Endothelial cell of umbilical vein (primary cell): ENCODE results near the gene MARF1. TPM values are rescaled to one million over a fixed set of nuclear protein-coding genes. Genes with fewer than 3 reads are reported as not detected.

Experiments used
- BruUV-seq: library from RNA; stranded (reverse); fragments of 400-500 nt; replicated peaks from 2 replicates; lab custom pipeline; 2021; lab: Mats Ljungman, UMichigan
- CTCF ChIA-PET: fragments of 300-600, 350-600 bp; sonication (Branson Sonifier 250); formaldehyde crosslinking; loops from one replicate; lab custom pipeline; 2021; ENCODE audit warnings: antibody characterized with exemption, inconsistent platforms; lab: Charles Lee
- POLR2A ChIA-PET: fragments of 300-600, 350-600 bp; sonication (Branson Sonifier 250); formaldehyde crosslinking; loops from one replicate; lab custom pipeline; 2021; ENCODE audit warnings: antibody characterized with exemption, inconsistent platforms; lab: Charles Lee
- DNase-seq: peaks from one replicate; pipeline ENCODE4 v3.0.0-alpha.2; 2011; ENCODE audit warnings: low read depth, low spot score
- FAIRE-seq: peaks from 2 replicates; lab custom pipeline; 2011; peaks lifted over from hg19 to GRCh38; lab: Jason Lieb, UNC
- H2AFZ ChIP-seq: 2 replicates; pipeline ENCODE4 v1.6.0; 2012; ENCODE audit warnings: low read depth, low read length, control low read depth, inconsistent platforms
- H3K27ac ChIP-seq: 2 replicates; pipeline ENCODE4 v1.5.1; 2011; ENCODE audit warnings: low read depth, mild to moderate bottlenecking, control low read depth, low read length, moderate library complexity; ENCODE audit not compliant: insufficient read depth
- H3K27me3 ChIP-seq, 2 experiments: 2 replicates each; pipeline versions ENCODE4 v1.6.0 to v1.6.1; 2011; ENCODE audit warnings: low read length in 2 of 2, mixed read lengths in 1 of 2; ENCODE audit not compliant: control insufficient read depth in 2 of 2, insufficient read depth in 2 of 2
- H3K36me3 ChIP-seq, 2 experiments: 2 replicates in 1 of 2; 3 replicates in 1 of 2; pipeline ENCODE4 v1.5.1; 2011; ENCODE audit warnings: low read length in 2 of 2, mild to moderate bottlenecking in 1 of 2, moderate library complexity in 1 of 2; ENCODE audit not compliant: control insufficient read depth in 2 of 2, insufficient read depth in 2 of 2; ENCODE audit errors: extremely low read depth in 1 of 2
- H3K4me1 ChIP-seq: 3 replicates; pipeline ENCODE4 v1.5.1; 2011; ENCODE audit warnings: mild to moderate bottlenecking, low read length; ENCODE audit not compliant: control insufficient read depth, insufficient read depth; ENCODE audit errors: extremely low read depth
- H3K4me2 ChIP-seq: 2 replicates; pipeline ENCODE4 v1.6.1; 2011; ENCODE audit warnings: low read length, control low read depth, mixed read lengths; ENCODE audit not compliant: insufficient read depth
- H3K4me3 ChIP-seq, 3 experiments: fragments of 200-600 bp in 1 of 3; sonication (generic), shearing (Covaris generic) in 1 of 3; replicated peaks in 1 of 3; 2 replicates each; pipeline ENCODE4 v1.5.1; 2011 to 2016; ENCODE audit warnings: control low read depth in 3 of 3, low read length in 3 of 3, mild to moderate bottlenecking in 2 of 3, inconsistent platforms in 1 of 3, low read depth in 1 of 3, moderate library complexity in 1 of 3; ENCODE audit not compliant: insufficient read depth in 1 of 3
- H3K79me2 ChIP-seq: 2 replicates; pipeline ENCODE4 v1.6.0; 2012; ENCODE audit warnings: low read length, inconsistent platforms; ENCODE audit not compliant: control insufficient read depth, insufficient read depth
- H3K9ac ChIP-seq: replicated peaks from 2 replicates; pipeline ENCODE3; 2011; ENCODE audit warnings: low read length, control low read depth; ENCODE audit not compliant: insufficient read depth; ENCODE audit errors: extremely low read depth
- H3K9me1 ChIP-seq: replicated peaks from 3 replicates; pipeline ENCODE4 v1.6.0; 2011; ENCODE audit warnings: mild to moderate bottlenecking, low read length; ENCODE audit not compliant: control insufficient read depth, insufficient read depth; ENCODE audit errors: extremely low read depth
- H3K9me3 ChIP-seq: replicated peaks from 2 replicates; pipeline ENCODE4 v1.5.1; 2012; ENCODE audit warnings: low read length, inconsistent platforms; ENCODE audit not compliant: control insufficient read depth, insufficient read depth
- H4K20me1 ChIP-seq: replicated peaks from 2 replicates; pipeline ENCODE3; 2011; ENCODE audit warnings: mild to moderate bottlenecking, low read length; ENCODE audit not compliant: control insufficient read depth, insufficient read depth; ENCODE audit errors: extremely low read depth
- CTCF ChIP-seq, 2 donors: IDR thresholded peaks; 1 replicate in 1 of 2; 2 replicates in 1 of 2; pipeline ENCODE4 v1.5.1; 2011; ENCODE audit warnings: low read length in 2 of 2, mild to moderate bottlenecking in 2 of 2, moderate library complexity in 2 of 2, control low read depth in 1 of 2, inconsistent platforms in 1 of 2, low read depth in 1 of 2; ENCODE audit not compliant: insufficient read depth in 1 of 2; ENCODE audit errors: extremely low read depth in 1 of 2
- EZH2 ChIP-seq: IDR thresholded peaks from 2 replicates; pipeline ENCODE4 v1.6.1; 2012; ENCODE audit warnings: borderline replicate concordance, low read depth, mild to moderate bottlenecking, moderate library complexity, low read length, inconsistent platforms; ENCODE audit not compliant: severe bottlenecking
- FOS ChIP-seq: IDR thresholded peaks from 2 replicates; pipeline ENCODE4 v1.6.1; 2011; ENCODE audit warnings: mild to moderate bottlenecking, low read length, moderate library complexity, borderline replicate concordance; ENCODE audit not compliant: insufficient read depth
- GATA2 ChIP-seq: IDR thresholded peaks from 2 replicates; pipeline ENCODE4 v1.7.0; 2011; ENCODE audit warnings: low read depth, mild to moderate bottlenecking, moderate library complexity, mixed read lengths, low read length; ENCODE audit not compliant: insufficient read length, insufficient read depth
- JUN ChIP-seq: IDR thresholded peaks from 2 replicates; pipeline ENCODE4 v1.6.1; 2011; ENCODE audit warnings: borderline replicate concordance, low read depth; ENCODE audit not compliant: insufficient read length, insufficient read depth
- MAX ChIP-seq: IDR thresholded peaks from 2 replicates; pipeline ENCODE4 v1.6.1; 2011; ENCODE audit not compliant: insufficient read depth, insufficient read length
- MYC ChIP-seq: IDR thresholded peaks from one replicate; pipeline ENCODE4 v1.6.1; 2011; ENCODE audit warnings: mild to moderate bottlenecking, low read depth, low read length
- POLR2A ChIP-seq: IDR thresholded peaks from 2 replicates; pipeline ENCODE4 v1.6.1; 2012; ENCODE audit warnings: low read depth, mild to moderate bottlenecking, control low read depth, low read length
- POLR2AphosphoS5 ChIP-seq: IDR thresholded peaks from 2 replicates; pipeline ENCODE4 v1.6.1; 2012; ENCODE audit warnings: low read depth, mild to moderate bottlenecking, control low read depth, low read length, moderate library complexity; ENCODE audit not compliant: insufficient read depth
- dilution Hi-C: fragments of 300-500 bp; cut with MboI; formaldehyde crosslinking; loops from one replicate; pipeline ENCODE4 v1.15.0; 2019; ENCODE audit warnings: low sequenced_read_pairs; ENCODE audit not compliant: extremely low pct_ligation_motif_present
- intact Hi-C: fragments of 100-400 bp; cut with micrococcal nuclease; formaldehyde crosslinking; loops from one replicate; pipeline ENCODE4 v1.10.0; 2022
- polyA plus RNA-seq, 4 experiments: library from polyadenylated mRNA; depleted of rRNA in 3 of 4; stranded (reverse) in 3 of 4; unstranded in 1 of 4; fragments of >200 nt; gene quantifications; 2 replicates each; pipeline versions ENCODE4 v1.2.1 to v1.2.3, GENCODE V29; 2011 to 2012; ENCODE audit warnings: missing spikeins in 1 of 4
- total RNA-seq: library from RNA; stranded (reverse); gene quantifications from 2 replicates; pipeline ENCODE4 v1.2.3, GENCODE V29; 2021

Gene MARF1
- total and polyA plus RNA-seq, 2 donors (not counting 3 experiments of a cell fraction or from before 2014, with no cell fraction given), result 14.6 to 58.5 TPM

- Histone ChIP-seq H3K79me2 (peaks cover 11% of the 10 kb centered on the region), H3K9me3 (no peaks in the 10 kb centered on the region), H3K27me3 (no peaks in the 10 kb centered on the region), H3K9ac (no peak overlapping the region), H3K4me3 (no peak overlapping the region), H3K36me3 (peaks cover 13 to 26% of the 10 kb centered on the region in 2 experiments), H3K4me1 (peaks cover 5% of the 10 kb centered on the region), H3K9me1 (no peaks in the 10 kb centered on the region), H3K27ac (no peak overlapping the region), H3K4me2 (no peak overlapping the region), H4K20me1 (no peaks in the 10 kb centered on the region), H2AFZ (no peak overlapping the region)
- dilution Hi-C loops, result no loop called here
- CTCF ChIA-PET, result interaction anchor here (1.7 kb wide), 1 partner anchor 16 kb away, joined by 7 read pairs; no protein-coding TSS in a partner anchor
- TF ChIP-seq MAX (no peak), JUN (no peak), CTCF (IDR thresholded peaks at IDR 0.05; ENCODE audit: extremely low read depth in 1 of 2, insufficient read depth in 1 of 2, low read depth in 1 of 2, low read length in 2 of 2) (no peak), POLR2A (no peak), MYC (no peak), GATA2 (no peak), POLR2AphosphoS5 (no peak), FOS (no peak), EZH2 (no peak)
- DNase-seq (no peak), FAIRE-seq (no peak)
- POLR2A ChIA-PET, result no interaction called here
- BruUV-seq, result no TSS peak
- intact Hi-C loops, result no loop called here
These were observed 24.3 kb upstream of the MARF1 start for GRCh38 chr16:15667091-15667742.
